ENCODE measurements around the gene COMMD1. TPM values are rescaled to one million over a fixed set of nuclear protein-coding genes. Genes with fewer than 3 reads are reported as not detected.

COMMD1 gene
- total and polyA plus RNA-seq, 10 donors, result 23.9 to 40.1 (median 35.0) TPM

DNA sequence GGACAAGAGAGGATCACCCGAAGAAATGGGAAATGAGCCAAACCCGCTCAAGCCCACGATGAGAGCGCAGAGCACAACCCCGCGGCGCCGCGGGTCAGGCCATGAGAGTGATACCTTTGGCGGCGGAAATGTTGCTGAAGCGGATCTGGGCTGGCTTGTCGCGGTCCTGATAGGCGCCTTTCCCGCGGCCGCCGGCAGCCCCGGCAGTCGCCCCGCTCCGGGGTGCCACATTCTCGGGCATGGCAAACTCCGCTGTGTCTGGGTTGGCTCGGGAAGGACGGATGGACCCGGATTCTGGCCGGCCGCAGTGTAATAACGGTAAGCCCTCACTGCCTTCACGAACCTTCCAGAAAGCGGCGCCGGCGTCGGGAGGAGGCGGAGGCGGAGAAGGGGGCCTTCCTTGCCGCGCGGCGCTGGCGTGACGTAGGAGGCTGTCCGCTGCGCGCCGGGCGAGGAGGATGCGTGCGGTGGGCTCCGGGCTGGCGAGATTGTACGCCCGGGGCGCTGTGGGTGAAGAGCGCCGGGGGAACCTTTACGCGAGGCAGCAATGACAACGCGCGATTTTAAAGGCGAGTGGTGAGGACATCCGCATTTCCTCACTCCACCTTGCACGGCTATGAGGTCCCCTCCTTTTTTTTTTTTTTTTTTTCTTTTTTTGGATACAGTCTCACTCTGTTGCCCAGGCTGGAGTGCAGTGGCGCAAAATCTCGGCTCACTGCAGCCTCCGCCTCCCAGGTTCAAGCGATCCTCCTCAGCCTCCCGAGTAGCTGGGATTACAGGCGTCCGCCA, 17.0 kb upstream of the COMMD1 start, which contains the start of gene CCT4:
TSS of gene CCT4 (minus strand) at position 390 of the 789 bp plus-strand sequence. CDS start at position 241, 149 bp downstream.
- Histone ChIP-seq H3K27me3 (replicated peaks in 1 of 7) (no peaks in the 10 kb centered on the region), H3K27ac (peak within 1 kb of the TSS; percentile 84 to 99 (median 96)), H3K4me1 (peaks cover 13 to 44% (median 34%) of the 10 kb centered on the region in 6 donors), H3K4me3 (peak within 1 kb of the TSS; percentile 61 to 96 (median 76)), H3K9me3 (no peaks in the 10 kb centered on the region), H3K36me3 (peaks cover 0 to 31% (median 23%) of the 10 kb centered on the region in 6 donors)
- peak; percentile 97 for DNase-seq
- TF ChIP-seq POLR2A (IDR thresholded peaks at IDR 0.05), result peak; percentile 56 to 94 (median 72)
- TF ChIP-seq POLR2AphosphoS5 (IDR thresholded peaks at IDR 0.05), result peak; percentile 97 to 98 (median 98)
- TF ChIP-seq CTCF (IDR thresholded peaks at IDR 0.05 in 8 of 11, conservative IDR thresholded peaks at IDR 0.05 in 3 of 11), result peak in 4 of 11 experiments; percentile 6 to 29 (median 15)
- intact Hi-C loops (cut with DNase I; ENCODE audit: low total_unique reads), result no loop called here
- 0 to 2% (median 1%) methylated on average over 49 to 74 of the region's 74 CpGs for WGBS, 5 donors

DNA sequence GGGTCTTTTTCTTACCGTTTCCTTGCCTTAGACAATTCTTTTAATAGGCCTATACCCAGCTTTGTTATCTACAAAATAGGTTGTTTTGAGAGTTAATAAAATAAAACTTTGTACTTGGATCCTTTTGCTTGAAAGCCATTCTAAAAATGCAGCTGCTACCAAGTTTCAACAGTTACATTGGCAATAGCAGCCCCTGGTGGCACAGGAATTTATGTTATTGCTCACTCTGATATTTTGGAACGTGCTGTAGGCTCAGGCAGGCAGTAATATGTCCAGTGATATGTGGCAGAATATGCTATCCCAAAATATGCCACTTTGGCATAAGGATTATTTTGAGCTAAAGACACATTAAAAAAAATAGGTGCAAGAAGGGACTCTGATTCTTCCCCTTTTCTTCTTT, 6.7 kb upstream of the COMMD1 start:
- 41 to 59% (median 44%) methylated on average over 2 of the region's 2 CpGs for WGBS, 5 donors
- TF ChIP-seq POLR2A (IDR thresholded peaks at IDR 0.05) (no peak), CTCF (IDR thresholded peaks at IDR 0.05 in 8 of 11, conservative IDR thresholded peaks at IDR 0.05 in 3 of 11) (no peak), POLR2AphosphoS5 (IDR thresholded peaks at IDR 0.05) (no peak)
- no peaks in the 10 kb centered on the region for H3K36me3 ChIP-seq
- H3K4me1 ChIP-seq, result peaks cover 0 to 2% (median 0%) of the 10 kb centered on the region in 6 donors
- no peaks in the 10 kb centered on the region for H3K27me3 ChIP-seq (replicated peaks in 1 of 7)
- H3K27ac ChIP-seq, result no peak overlapping the region
- intact Hi-C loops (cut with DNase I; ENCODE audit: low total_unique reads), result no loop called here
- H3K4me3 ChIP-seq, result no peak overlapping the region
- H3K9me3 ChIP-seq, result no peaks in the 10 kb centered on the region
- DNase-seq, result no peak

- intact Hi-C loops (cut with DNase I; ENCODE audit: low total_unique reads), result no loop called here
- Histone ChIP-seq H3K36me3 (no peaks in the 10 kb centered on the region), H3K9me3 (no peaks in the 10 kb centered on the region), H3K4me3 (no peak overlapping the region), H3K27me3 (replicated peaks in 1 of 7) (no peaks in the 10 kb centered on the region), H3K27ac (no peak overlapping the region), H3K4me1 (peaks cover 0 to 11% (median 6%) of the 10 kb centered on the region in 6 donors)
- DNase-seq, result no peak
- WGBS, 5 donors, result 76 to 96% (median 90%) methylated on average over 1 of the region's 1 CpG
- TF ChIP-seq POLR2A (IDR thresholded peaks at IDR 0.05) (no peak), POLR2AphosphoS5 (IDR thresholded peaks at IDR 0.05) (no peak)
These were observed 5.2 kb upstream of the COMMD1 start for GRCh38 chr2:61900281-61900680.

- DNase-seq, result no peak
- peak overlapping the region; percentile 41 to 82 (median 66) for H3K4me3 ChIP-seq
- 0 to 4% (median 2%) methylated on average over 6 of the region's 6 CpGs for WGBS, 5 donors
- H3K9me3 ChIP-seq, result no peaks in the 10 kb centered on the region
- H3K4me1 ChIP-seq, result peaks cover 6 to 59% (median 24%) of the 10 kb centered on the region in 6 donors
- no peak for TF ChIP-seq POLR2AphosphoS5 (IDR thresholded peaks at IDR 0.05)
- TF ChIP-seq CTCF (IDR thresholded peaks at IDR 0.05 in 8 of 11, conservative IDR thresholded peaks at IDR 0.05 in 3 of 11), result no peak
- no peak for TF ChIP-seq POLR2A (IDR thresholded peaks at IDR 0.05)
- H3K27me3 ChIP-seq (replicated peaks in 1 of 7), result no peaks in the 10 kb centered on the region
- intact Hi-C loops (cut with DNase I; ENCODE audit: low total_unique reads), result no loop called here
- no peaks in the 10 kb centered on the region for H3K36me3 ChIP-seq
- H3K27ac ChIP-seq, result peak overlapping the region in 4 of 8 donors; percentile 75 to 84 (median 80)
These were observed 654 bp downstream of the COMMD1 start for GRCh38 chr2:61906186-61906470.
